Dermis lymphatic vessel endothelial cell (primary cell): ENCODE data around the gene CRYAB. TPM values are rescaled to one million over a fixed set of nuclear protein-coding genes. Genes with fewer than 3 reads are reported as not detected.

Experiments used
- total RNA-seq: library from RNA; depleted of rRNA; stranded (reverse); fragments of >200 nt; gene quantifications from 2 replicates; pipeline ENCODE4 v1.2.1, GENCODE V29; 2014

The CRYAB gene
- 0.26 and 0.33 TPM in 2 replicates for total RNA-seq

DNA sequence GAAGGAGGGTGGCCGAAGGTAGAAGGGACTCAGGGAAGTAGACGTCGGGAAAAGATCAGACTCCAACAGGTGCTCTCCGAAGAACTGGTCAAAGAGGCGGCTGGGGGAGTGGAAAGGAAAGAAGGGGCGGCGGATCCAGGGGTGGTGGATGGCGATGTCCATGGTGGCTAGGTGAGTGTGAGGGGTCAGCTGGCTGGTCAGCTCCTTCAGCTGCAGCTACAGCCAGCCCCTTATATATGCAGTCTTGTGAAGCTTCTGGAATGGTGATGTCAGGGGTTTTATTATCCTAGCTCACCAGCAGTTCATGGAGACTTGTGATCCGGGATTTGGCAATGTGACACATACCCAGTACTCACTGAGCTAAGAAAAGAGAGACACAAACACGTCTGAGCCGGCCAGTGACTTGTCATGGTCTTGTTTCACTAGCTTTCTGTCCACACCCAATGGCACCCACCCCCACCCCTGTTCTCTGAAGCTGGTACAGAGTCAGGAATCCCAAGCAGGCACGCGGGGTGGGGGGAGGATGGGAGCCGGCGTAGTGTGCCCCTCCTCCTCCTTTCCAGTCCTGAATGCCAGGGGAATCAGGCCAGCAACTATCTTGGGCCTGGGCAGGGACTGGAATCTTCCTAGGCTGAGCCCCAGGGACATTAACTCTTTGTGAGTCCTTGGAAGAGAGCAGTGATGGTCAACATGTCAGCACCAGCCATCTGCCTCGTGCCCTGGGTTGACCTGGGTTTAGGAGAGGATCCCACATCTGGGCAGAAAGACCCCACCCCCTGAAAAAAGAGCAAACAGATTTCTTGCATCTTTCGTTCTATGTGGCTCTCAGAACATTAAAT lies at the start of gene CRYAB:
TSS of gene CRYAB (minus strand) at position 208 of the 839 bp plus-strand sequence. CDS start at position 162, 46 bp downstream.

GRCh38 chr11:111918390-111919256 lies 7.1 kb upstream of the CRYAB start, which contains the start of gene C11orf52:
Gene C11orf52 (plus strand): TSS chr11:111918913. CDS start chr11:111918973, 60 bp downstream.

GRCh38 chr11:111912535-111912934 lies 965 bp upstream of the CRYAB start, which contains the start of gene HSPB2:
Gene HSPB2 (plus strand): TSS chr11:111912734. CDS start chr11:111912830, 96 bp downstream.

DNA sequence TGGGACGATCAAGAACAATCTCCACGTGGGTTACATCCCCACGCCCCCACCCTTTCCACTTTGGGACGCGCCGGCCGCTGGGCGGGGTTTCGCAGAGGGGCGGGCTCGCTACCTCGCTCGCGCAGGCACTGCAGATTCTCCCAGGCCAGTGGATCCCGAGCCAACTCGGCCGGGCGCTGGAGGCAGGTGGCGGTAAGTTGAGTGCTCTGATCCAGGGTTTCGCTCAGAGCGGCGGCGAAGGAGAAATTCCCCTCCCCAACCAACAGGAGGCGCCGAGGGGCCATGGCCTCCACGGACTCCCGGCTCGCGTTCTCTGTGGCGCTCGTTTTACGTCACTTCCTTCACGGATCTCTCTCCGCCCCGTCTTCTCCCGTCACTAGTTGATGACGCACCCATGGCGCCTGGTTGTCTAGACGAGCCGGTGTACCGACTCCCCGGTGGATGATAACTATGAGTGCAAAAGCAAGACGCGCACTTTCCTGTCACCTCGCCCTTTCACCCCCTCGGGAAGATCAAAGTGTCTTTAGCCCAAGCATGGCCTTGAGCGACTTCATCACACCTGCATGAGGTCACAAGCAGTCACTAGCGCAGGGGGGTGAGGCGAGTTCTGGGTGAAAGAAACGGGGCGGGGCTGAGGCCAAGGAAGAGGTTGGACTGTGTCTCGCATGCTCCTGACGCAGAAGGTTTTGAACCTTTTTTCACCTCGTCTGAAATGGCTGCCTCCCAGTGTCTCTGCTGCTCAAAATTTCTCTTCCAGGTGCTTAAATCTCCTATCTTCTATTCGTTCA lies 32.5 kb downstream of the CRYAB start, which contains the start of the genes CFAP68 and FDXACB1:
TSS of gene CFAP68 (plus strand) at position 693 of the 788 bp plus-strand sequence. CDS start at position 713, 20 bp downstream.
TSS of gene FDXACB1 (minus strand) at position 317 of the 788 bp plus-strand sequence. CDS start at position 284, 33 bp downstream.

GRCh38 chr11:111870886-111871692 lies 40.5 kb downstream of the CRYAB start, which contains the start of gene ALG9:
Gene ALG9 (minus strand): TSS chr11:111871581. CDS start chr11:111871482, 99 bp downstream.

Other genes starting within 250 kb of the CRYAB start
- 41.3 and 57.9 TPM in 2 replicates for gene PPP2R1B, start 145.4 kb downstream of the CRYAB start, total RNA-seq
- gene ALG9, start 40.2 kb downstream of the CRYAB start, total RNA-seq, result 19.3 and 22.9 TPM in 2 replicates
- gene FDXACB1, start 32.6 kb downstream of the CRYAB start, total RNA-seq, result 1.7 and 2.4 TPM in 2 replicates
- gene CFAP68, start 32.2 kb downstream of the CRYAB start, total RNA-seq, result 3.0 and 6.0 TPM in 2 replicates
- not detected in 2 replicates for gene HSPB2, start 964 bp upstream of the CRYAB start, total RNA-seq
- 0.52 and 0.54 TPM in 2 replicates for gene C11orf52, start 7.1 kb upstream of the CRYAB start, total RNA-seq
- 2.9 and 8.5 TPM in 2 replicates for gene DIXDC1, start 25.6 kb upstream of the CRYAB start, total RNA-seq
- 24.7 and 25.6 TPM in 2 replicates for gene DLAT, start 113.6 kb upstream of the CRYAB start, total RNA-seq
- gene PIH1D2, start 162.2 kb upstream of the CRYAB start, total RNA-seq, result 0.33 and 0.69 TPM in 2 replicates
- gene NKAPD1, start 162.5 kb upstream of the CRYAB start, total RNA-seq, result 15.0 and 20.4 TPM in 2 replicates
- gene TIMM8B, start 175.0 kb upstream of the CRYAB start, total RNA-seq, result 67.9 and 89.3 TPM in 2 replicates
- 148 and 213 TPM in 2 replicates for gene SDHD, start 175.1 kb upstream of the CRYAB start, total RNA-seq